BE2C (cell line): Measurements from ENCODE around the gene FAM50A.

Experiments
- DNase-seq: peaks from one replicate; pipeline ENCODE4 v3.0.0-alpha.2; 2020
- H3K27me3 ChIP-seq: fragments of 250-450 bp; sonication (Bioruptor Pico); 2 replicates; pipeline ENCODE4 v1.5.1; 2020; ENCODE audit warnings: mild to moderate bottlenecking
- H3K36me3 ChIP-seq: fragments of 250-450 bp; sonication (Bioruptor Pico); 2 replicates; pipeline ENCODE4 v1.5.1; 2020; ENCODE audit warnings: mild to moderate bottlenecking
- H3K4me1 ChIP-seq: fragments of 250-450 bp; sonication (Bioruptor Pico); 2 replicates; pipeline ENCODE4 v1.5.1; 2020
- H3K4me3 ChIP-seq: 2 replicates; pipeline ENCODE4 v1.5.1; 2011; ENCODE audit warnings: low read depth, low read length
- H3K9me3 ChIP-seq: fragments of 250-450 bp; sonication (Bioruptor Pico); 2 replicates; pipeline ENCODE4 v1.5.1; 2020
- CTCF ChIP-seq: IDR thresholded peaks from 2 replicates; pipeline ENCODE4 v1.5.1; 2012; ENCODE audit warnings: mild to moderate bottlenecking, low read depth, low read length

The FAM50A gene

DNA sequence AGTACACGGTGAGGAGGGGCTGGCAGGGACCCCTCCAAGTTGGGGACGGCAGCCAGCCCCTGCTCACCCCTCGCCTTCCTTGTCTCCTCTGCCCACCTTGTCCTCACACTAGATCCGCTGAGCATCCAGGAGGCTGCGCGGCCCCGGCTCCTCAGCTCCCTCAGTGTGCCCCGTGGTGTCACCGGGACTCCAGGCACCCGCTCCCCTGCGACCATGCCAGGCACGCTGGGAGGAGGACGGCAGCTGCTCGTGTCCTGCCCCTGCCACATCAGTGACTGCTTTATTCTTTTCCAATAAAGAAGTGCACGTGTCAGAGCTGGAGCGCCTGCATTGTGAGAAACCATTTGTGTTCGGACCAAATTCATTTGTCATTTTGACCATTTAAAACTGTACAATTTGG is 6.4 kb downstream of the FAM50A start:
- Histone ChIP-seq H3K9me3 (no peaks in the 10 kb centered on the region), H3K4me1 (no peaks in the 10 kb centered on the region), H3K36me3 (peaks cover 3% of the 10 kb centered on the region), H3K4me3 (no peak overlapping the region), H3K27me3 (no peaks in the 10 kb centered on the region)
- TF ChIP-seq CTCF: no peak
- DNase-seq: no peak

GRCh38 chrX:154452823-154453222 is 8.9 kb downstream of the FAM50A start:
- TF ChIP-seq CTCF: no peak
- no peaks in the 10 kb centered on the region for H3K9me3 ChIP-seq
- no peak for DNase-seq
- no peaks in the 10 kb centered on the region for H3K4me1 ChIP-seq
- H3K4me3 ChIP-seq: no peak overlapping the region
- no peaks in the 10 kb centered on the region for H3K27me3 ChIP-seq
- peaks cover 3% of the 10 kb centered on the region; the same call in 1 of the 2 replicates for H3K36me3 ChIP-seq

GRCh38 chrX:154457491-154458115 is 13.7 kb downstream of the FAM50A start:
- TF ChIP-seq CTCF: no peak
- peak; percentile 35 for DNase-seq
- no peaks in the 10 kb centered on the region for H3K27me3 ChIP-seq
- H3K4me3 ChIP-seq: peak overlapping the region; percentile 43
- H3K4me1 ChIP-seq: peaks cover 9% of the 10 kb centered on the region
- peaks cover 5% of the 10 kb centered on the region; the same call in 1 of the 2 replicates for H3K36me3 ChIP-seq
- H3K9me3 ChIP-seq: no peaks in the 10 kb centered on the region

DNA sequence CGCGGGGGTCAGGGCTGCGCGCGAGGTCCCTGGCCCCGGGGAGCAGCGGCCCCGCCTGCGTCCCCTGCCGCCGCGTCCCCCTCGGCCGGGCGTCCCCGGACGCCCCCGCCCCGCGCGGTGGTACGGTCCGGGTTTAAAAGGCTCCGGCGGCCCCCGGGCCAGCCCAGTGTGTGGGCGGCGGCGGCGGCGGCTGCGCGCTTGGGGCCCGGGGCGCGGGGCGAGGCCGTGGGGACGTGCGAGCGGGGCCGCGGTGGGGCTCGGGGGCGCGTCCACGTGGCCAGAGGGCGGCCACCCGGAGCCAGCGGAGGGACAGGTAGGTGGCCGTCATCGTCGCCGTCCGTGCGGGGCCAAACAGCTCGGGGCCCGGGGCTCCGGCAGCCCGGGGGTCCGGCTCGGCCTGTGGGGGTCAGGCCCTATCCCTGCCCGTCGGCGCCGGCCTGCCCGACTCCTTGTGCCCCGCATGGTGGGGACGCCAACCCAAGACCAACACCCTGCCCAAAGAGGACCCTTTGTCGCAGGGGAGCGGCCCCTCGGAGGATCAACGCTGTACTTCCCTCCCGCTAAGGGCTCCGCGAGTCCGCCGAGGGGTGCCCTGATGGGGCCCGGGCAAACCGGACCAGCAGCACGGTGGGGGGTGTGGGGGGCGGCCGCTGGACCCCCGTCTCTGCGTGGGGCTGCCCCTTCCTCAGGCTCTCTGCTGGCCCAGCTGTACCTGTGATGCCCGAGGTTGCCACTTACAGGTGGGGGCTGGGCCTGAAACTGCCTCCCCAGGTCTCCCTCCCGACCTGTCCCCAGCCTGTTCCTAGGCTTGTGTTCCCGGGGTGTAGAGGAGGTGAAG is 14.4 kb downstream of the FAM50A start, which contains the start of gene PLXNA3:
Gene PLXNA3, plus strand, starts transcription at position 166 of the 838 bp plus-strand sequence. CDS start 1,903 bp downstream, outside the sequence.
- no peak for TF ChIP-seq CTCF
- Histone ChIP-seq H3K4me1 (peaks cover 9% of the 10 kb centered on the region), H3K36me3 (peaks cover 5% of the 10 kb centered on the region; the same call in 1 of the 2 replicates), H3K4me3 (peak within 1 kb of the TSS; percentile 65), H3K9me3 (no peaks in the 10 kb centered on the region), H3K27me3 (no peaks in the 10 kb centered on the region)
- DNase-seq: peak; percentile 55

DNA sequence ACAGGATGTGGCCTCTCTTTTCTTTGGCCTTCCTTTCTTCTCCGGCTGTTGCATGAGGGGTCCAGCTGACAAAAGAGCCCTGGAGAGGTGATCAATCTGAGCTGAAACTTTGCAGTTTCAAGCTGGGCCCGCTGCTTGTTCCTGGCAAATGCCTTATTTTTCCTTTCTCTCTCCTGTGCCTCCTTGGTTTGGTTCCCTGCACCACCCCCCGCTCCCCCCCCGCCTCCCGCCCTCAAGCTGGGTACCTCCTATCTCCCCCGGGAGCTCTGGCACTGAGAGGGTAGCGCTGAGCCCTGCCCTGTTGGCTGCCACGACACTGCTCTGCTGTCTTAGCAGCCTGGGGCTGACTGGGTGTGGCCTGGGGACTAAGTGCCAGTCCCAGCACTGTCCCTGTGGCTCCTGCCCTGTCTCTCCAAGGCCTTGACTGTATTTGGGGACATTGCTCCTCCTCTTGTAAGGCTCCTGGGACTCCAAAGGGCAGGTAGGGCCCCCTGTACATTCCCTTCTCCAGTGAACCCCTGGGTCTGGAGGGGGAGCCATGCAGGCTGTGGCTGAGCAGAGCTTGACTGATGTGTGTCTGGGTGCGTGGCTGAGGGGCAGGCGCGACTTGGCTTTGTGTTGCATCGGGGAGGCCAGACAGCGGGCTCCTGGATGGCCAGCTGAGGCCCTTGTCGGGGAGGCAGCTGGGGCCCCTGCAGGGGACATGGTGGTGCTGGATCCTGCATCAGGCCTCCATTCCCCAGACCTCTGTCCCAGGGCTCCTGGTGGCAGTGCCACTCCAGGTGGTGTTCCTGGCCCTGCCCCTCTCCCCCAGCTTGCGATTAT is 15.2 kb downstream of the FAM50A start:
- Histone ChIP-seq H3K36me3 (peaks cover 5% of the 10 kb centered on the region; the same call in 1 of the 2 replicates), H3K27me3 (no peaks in the 10 kb centered on the region), H3K9me3 (no peaks in the 10 kb centered on the region), H3K4me3 (peak overlapping the region; percentile 65), H3K4me1 (peaks cover 9% of the 10 kb centered on the region)
- no peak for TF ChIP-seq CTCF
- DNase-seq: peak; percentile 68
